Body of pancreas (tissue), 4 donors: ENCODE results near the gene ENTPD6. TPM values are rescaled to one million over a fixed set of nuclear protein-coding genes. Genes with fewer than 3 reads are reported as not detected.
A peak's percentile ranks its signal among the peaks of the same experiment; 100 is the strongest.

ENCODE experiments used
- ATAC-seq: fragments of 150-250 bp; one replicate; pipeline ENCODE4 v1.9.1; 2016
- DNase-seq, 4 donors: peaks; one replicate each; pipeline ENCODE4 v3.0.0-alpha.2; 2019
- H3K27ac ChIP-seq, 4 donors: fragments of 200-600 bp; sonication (generic); 1 replicate in 3 of 4; 2 replicates in 1 of 4; pipeline versions ENCODE4 v1.5.1 to v1.6.1; 2016 to 2019; ENCODE audit warnings: mild to moderate bottlenecking in 1 of 4, mixed read lengths in 1 of 4, moderate library complexity in 1 of 4
- H3K27me3 ChIP-seq, 2 donors: fragments of 200-600 bp; sonication (generic); one replicate each; pipeline ENCODE4 v1.6.0; 2016; ENCODE audit warnings: mild to moderate bottlenecking in 1 of 2
- H3K36me3 ChIP-seq, 2 donors: fragments of 200-600 bp; sonication (generic); replicated peaks in 1 of 2; 2 replicates each; pipeline ENCODE4 v1.5.1; 2016; ENCODE audit warnings: low read depth in 2 of 2; ENCODE audit not compliant: insufficient read depth in 1 of 2
- H3K4me1 ChIP-seq: fragments of 200-600 bp; sonication (generic); one replicate; pipeline ENCODE4 v1.6.0; 2016
- H3K4me3 ChIP-seq, 2 donors: fragments of 200-600 bp; sonication (generic); 1 replicate in 1 of 2; 2 replicates in 1 of 2; pipeline ENCODE4 v1.5.1; 2016 to 2019
- H3K9me3 ChIP-seq, 3 donors: fragments of 200-600 bp; sonication (generic); 1 replicate in 2 of 3; 2 replicates in 1 of 3; pipeline ENCODE4 v1.5.1; 2016
- POLR2A ChIP-seq, 3 donors: fragments of 450-650 bp; IDR thresholded peaks; one replicate each; pipeline ENCODE4 v1.6.1; 2016; ENCODE audit warnings: antibody characterized with exemption in 3 of 3, mild to moderate bottlenecking in 2 of 3
- WGBS, 2 donors: methylation state at CpG; one replicate each; pipeline ENCODE4 v1.1.5; 2017; 5-methylcytosine and 5-hydroxymethylcytosine counted together
- intact Hi-C: fragments of 100-400 bp; cut with DNase I; formaldehyde crosslinking; loops from one replicate; pipeline ENCODE4 v1.15.1; 2023
- total RNA-seq, 2 donors: library from RNA; depleted of rRNA; stranded (reverse); fragments of >200 nt; gene quantifications; one replicate each; pipeline ENCODE4 v1.1.0, GENCODE V29; 2016
- TF ChIP-seq, protein P1 (sequence below), 7 experiments: fragments of 450-650 bp in 4 of 7; fragments of 200-600 bp in 3 of 7; sonication (generic) in 3 of 7; IDR thresholded peaks; one replicate each; pipeline ENCODE4 v1.5.1; 2016 to 2019; ENCODE audit warnings: antibody characterized with exemption in 7 of 7

ENTPD6 gene
- total RNA-seq, 2 donors from 2014 or later = 59.9 to 79.8 TPM

DNA sequence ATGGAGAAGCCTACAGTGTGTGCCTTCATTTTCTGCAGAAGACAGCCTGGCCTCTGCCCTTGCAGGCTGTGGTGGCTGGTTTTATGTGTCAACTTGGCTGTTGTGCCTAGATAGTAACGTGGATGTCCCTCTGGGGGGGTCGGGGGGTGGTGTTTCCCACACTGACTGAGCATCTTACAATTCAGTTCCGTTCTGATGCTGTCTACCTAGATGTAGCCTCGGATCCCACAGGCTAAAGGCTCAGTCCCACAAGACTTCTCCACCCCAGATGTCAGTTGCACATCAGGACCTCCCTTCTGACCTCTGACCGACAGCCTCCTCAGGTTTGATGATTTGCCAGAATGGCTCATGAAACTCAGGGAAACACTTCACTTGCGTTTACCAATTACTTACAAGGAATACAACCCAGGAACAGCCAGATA is 56.7 kb downstream of the ENTPD6 start:
- Histone ChIP-seq H3K4me1 (peaks cover 42% of the 10 kb centered on the region), H3K9me3 (no peaks in the 10 kb centered on the region), H3K27me3 (no peaks in the 10 kb centered on the region), H3K4me3 (no peak overlapping the region), H3K27ac (peak overlapping the region in 1 of 4 donors; percentile 15), H3K36me3 (no peaks in the 10 kb centered on the region)
- WGBS, 2 donors = 72 to 80% methylated on average over 1 to 6 of the region's 6 CpGs
- no peak for DNase-seq
- intact Hi-C loops = no loop called here
- TF ChIP-seq, protein P1, sequence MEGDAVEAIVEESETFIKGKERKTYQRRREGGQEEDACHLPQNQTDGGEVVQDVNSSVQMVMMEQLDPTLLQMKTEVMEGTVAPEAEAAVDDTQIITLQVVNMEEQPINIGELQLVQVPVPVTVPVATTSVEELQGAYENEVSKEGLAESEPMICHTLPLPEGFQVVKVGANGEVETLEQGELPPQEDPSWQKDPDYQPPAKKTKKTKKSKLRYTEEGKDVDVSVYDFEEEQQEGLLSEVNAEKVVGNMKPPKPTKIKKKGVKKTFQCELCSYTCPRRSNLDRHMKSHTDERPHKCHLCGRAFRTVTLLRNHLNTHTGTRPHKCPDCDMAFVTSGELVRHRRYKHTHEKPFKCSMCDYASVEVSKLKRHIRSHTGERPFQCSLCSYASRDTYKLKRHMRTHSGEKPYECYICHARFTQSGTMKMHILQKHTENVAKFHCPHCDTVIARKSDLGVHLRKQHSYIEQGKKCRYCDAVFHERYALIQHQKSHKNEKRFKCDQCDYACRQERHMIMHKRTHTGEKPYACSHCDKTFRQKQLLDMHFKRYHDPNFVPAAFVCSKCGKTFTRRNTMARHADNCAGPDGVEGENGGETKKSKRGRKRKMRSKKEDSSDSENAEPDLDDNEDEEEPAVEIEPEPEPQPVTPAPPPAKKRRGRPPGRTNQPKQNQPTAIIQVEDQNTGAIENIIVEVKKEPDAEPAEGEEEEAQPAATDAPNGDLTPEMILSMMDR (IDR thresholded peaks at IDR 0.05) = no peak
- TF ChIP-seq POLR2A (IDR thresholded peaks at IDR 0.05) = no peak
- no peak for ATAC-seq

- Histone ChIP-seq H3K27me3 (no peaks in the 10 kb centered on the region), H3K4me3 (no peak overlapping the region), H3K9me3 (no peaks in the 10 kb centered on the region), H3K36me3 (no peaks in the 10 kb centered on the region), H3K4me1 (peaks cover 38% of the 10 kb centered on the region), H3K27ac (peak overlapping the region in 2 of 4 donors; percentile 15 to 35)
- WGBS, 2 donors = 77 to 81% methylated on average over 4 to 6 of the region's 6 CpGs
- intact Hi-C loops = no loop called here
- ATAC-seq (no peak), DNase-seq (no peak)
- no peak for TF ChIP-seq POLR2A (IDR thresholded peaks at IDR 0.05)
- TF ChIP-seq, protein P1 (IDR thresholded peaks at IDR 0.05) = no peak
Observed at GRCh38 chr20:25252686-25253421, 57.3 kb downstream of the ENTPD6 start.

- TF ChIP-seq, protein P1 (IDR thresholded peaks at IDR 0.05) = no peak
- TF ChIP-seq POLR2A (IDR thresholded peaks at IDR 0.05) = no peak
- intact Hi-C loops = no loop called here
- H3K4me1 ChIP-seq = peaks cover 35% of the 10 kb centered on the region
- no peaks in the 10 kb centered on the region for H3K9me3 ChIP-seq
- 86 to 94% methylated on average over 11 of the region's 11 CpGs for WGBS, 2 donors
- no peaks in the 10 kb centered on the region for H3K27me3 ChIP-seq
- H3K27ac ChIP-seq = no peak overlapping the region
- no peaks in the 10 kb centered on the region for H3K36me3 ChIP-seq
- DNase-seq = no peak
- ATAC-seq = no peak
- H3K4me3 ChIP-seq = no peak overlapping the region
Observed at GRCh38 chr20:25253606-25254275, 58.2 kb downstream of the ENTPD6 start.

DNA sequence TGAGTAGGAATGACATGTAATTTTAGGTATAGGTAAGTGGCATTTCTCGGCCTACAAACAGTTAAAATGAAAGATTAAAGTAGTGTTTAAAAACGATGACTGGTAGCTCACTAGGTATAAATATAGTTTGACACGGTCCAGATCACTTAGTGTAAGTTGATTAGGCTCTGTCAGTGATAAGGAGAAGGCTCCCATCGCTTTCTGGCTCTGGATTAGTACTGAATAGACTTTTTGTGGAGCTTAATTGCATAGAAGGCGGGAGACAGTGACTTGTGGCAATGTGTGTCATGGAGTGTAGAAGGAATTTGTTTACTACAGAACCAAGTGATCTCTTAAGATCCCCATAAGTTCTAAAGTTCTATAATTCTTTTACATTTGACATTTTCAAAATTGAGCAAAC is 59.1 kb downstream of the ENTPD6 start:
- H3K27me3 ChIP-seq = no peaks in the 10 kb centered on the region
- peak overlapping the region in 2 of 4 donors; percentile 70 to 74 for H3K27ac ChIP-seq
- ATAC-seq = no peak
- intact Hi-C loops = no loop called here
- TF ChIP-seq, protein P1 (IDR thresholded peaks at IDR 0.05) = no peak
- TF ChIP-seq POLR2A (IDR thresholded peaks at IDR 0.05) = no peak
- H3K4me3 ChIP-seq = no peak overlapping the region
- 55 to 60% methylated on average over 5 of the region's 5 CpGs for WGBS, 2 donors
- H3K4me1 ChIP-seq = peaks cover 27% of the 10 kb centered on the region
- no peaks in the 10 kb centered on the region for H3K9me3 ChIP-seq
- no peaks in the 10 kb centered on the region for H3K36me3 ChIP-seq
- no peak for DNase-seq
